ENCODE results near the gene ARF5. TPM values are rescaled to one million over a fixed set of nuclear protein-coding genes. Genes with fewer than 3 reads are reported as not detected.

Gene ARF5
- total and polyA plus RNA-seq, 2 of the 8 experiments (the other 6 are each of a cell fraction or from before 2014, with no cell fraction given): 154 to 579 TPM

DNA sequence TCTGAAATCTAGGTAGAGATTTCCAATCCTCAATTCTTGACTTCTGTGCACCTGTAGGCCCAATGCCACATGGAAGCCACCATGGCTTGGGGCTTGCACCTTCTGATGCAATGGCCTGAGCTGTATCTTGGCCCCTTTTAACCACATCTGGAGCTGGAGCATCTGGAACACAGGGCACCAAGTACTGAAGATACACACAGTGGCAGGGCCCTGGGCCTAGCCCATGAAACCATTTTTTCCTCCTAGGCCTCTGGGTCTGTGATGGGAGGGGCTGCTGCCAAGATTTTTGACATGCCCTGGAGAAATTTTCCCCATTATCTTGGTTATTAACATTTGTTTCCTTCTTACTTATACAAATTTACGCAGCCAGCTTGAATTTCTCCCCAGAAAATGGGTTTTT lies 41.9 kb upstream of the ARF5 start (continued):
- no peak for TF ChIP-seq TEAD4 (IDR thresholded peaks at IDR 0.05; ENCODE audit: low read depth, low read length)
- TF ChIP-seq CBX8 (IDR thresholded peaks at IDR 0.05; ENCODE audit: borderline replicate concordance, low read depth, low read length): no peak
